Upper lobe of left lung (tissue), 6 donors: ENCODE data around the gene KIF3B. TPM values are rescaled to one million over a fixed set of nuclear protein-coding genes. Genes with fewer than 3 reads are reported as not detected.
"Not testable (repeated sequence)": the region's sequence is repeated elsewhere in the genome, so short reads cannot be mapped to it uniquely, and the experiment has no call there.

Experiments used
- ATAC-seq, 2 donors: fragments of 200-7000 bp; cut with Tn5 transposase; one replicate each; pipeline ENCODE4 v1.9.1; 2022; ENCODE audit warnings: mild to moderate bottlenecking in 2 of 2, moderate library complexity in 2 of 2; ENCODE audit not compliant: low FRiP score in 2 of 2
- DNase-seq, 2 donors: peaks; one replicate each; pipeline ENCODE4 v3.0.0-alpha.2; 2019 to 2020
- H3K27ac ChIP-seq, 4 donors: fragments of 200-600 bp; sonication (generic); one replicate each; pipeline ENCODE4 v1.5.1; 2016 to 2019
- H3K27me3 ChIP-seq, 4 donors: fragments of 200-600 bp; sonication (generic); one replicate each; pipeline ENCODE4 v1.5.1; 2017 to 2019
- H3K36me3 ChIP-seq, 4 donors: fragments of 200-600 bp; sonication (generic); one replicate each; pipeline ENCODE4 v1.5.1; 2016 to 2019
- H3K4me1 ChIP-seq, 4 donors: fragments of 200-600 bp; sonication (generic); one replicate each; pipeline ENCODE4 v1.5.1; 2018 to 2019
- H3K4me3 ChIP-seq, 4 donors: fragments of 200-600 bp; sonication (generic); one replicate each; pipeline ENCODE4 v1.5.1; 2017 to 2019; ENCODE audit warnings: mild to moderate bottlenecking in 2 of 4, moderate library complexity in 1 of 4
- H3K9me3 ChIP-seq, 4 donors: fragments of 200-600 bp; sonication (generic); one replicate each; pipeline ENCODE4 v1.5.1; 2018 to 2019
- CTCF ChIP-seq, 6 experiments: fragments of 450-650 bp in 4 of 6; fragments of 200-600 bp in 2 of 6; sonication (generic) in 2 of 6; IDR thresholded peaks; one replicate each; pipeline ENCODE4 v1.5.1; 2016 to 2019; ENCODE audit warnings: antibody characterized with exemption in 6 of 6
- EP300 ChIP-seq, 4 donors: sonication (generic); formaldehyde crosslinking; IDR thresholded peaks; one replicate each; pipeline ENCODE4 v1.5.1; 2017; ENCODE audit warnings: antibody characterized with exemption in 4 of 4, control low read depth in 2 of 4
- POLR2A ChIP-seq, 4 donors: fragments of 450-650 bp; IDR thresholded peaks; one replicate each; pipeline ENCODE4 v1.5.1; 2016 to 2017; ENCODE audit warnings: antibody characterized with exemption in 4 of 4, mild to moderate bottlenecking in 2 of 4
- POLR2AphosphoS5 ChIP-seq, 2 donors: sonication (generic); formaldehyde crosslinking; IDR thresholded peaks; one replicate each; pipeline ENCODE4 v1.5.1; 2017; ENCODE audit warnings: antibody characterized with exemption in 2 of 2
- WGBS, 2 donors: methylation state at CpG; one replicate each; pipeline ENCODE4 v1.1.5; 2017 to 2018; 5-methylcytosine and 5-hydroxymethylcytosine counted together
- total RNA-seq, 6 donors: library from RNA; depleted of rRNA in 4 of 6; stranded (reverse); fragments of >200 nt in 4 of 6; gene quantifications; one replicate each; pipeline versions ENCODE4 v1.1.0 to v1.2.1, GENCODE V29; 2016 to 2021
- donor health status: DM: no; HTN: no; CAD: no; lungs with moderate emphysema.
- donor health status: DM: no; HTN: yes; CAD: no; lungs with severe emphysema.

The KIF3B gene
- total RNA-seq, 6 donors from 2014 or later, result 14.7 to 37.5 (median 26.7) TPM

- DNase-seq, result no peak
- Histone ChIP-seq H3K36me3 (no peaks in the 10 kb centered on the region), H3K4me1 (no peaks in the 10 kb centered on the region), H3K27me3 (no peaks in the 10 kb centered on the region), H3K4me3 (no peak overlapping the region), H3K9me3 (no peaks in the 10 kb centered on the region), H3K27ac (no peak overlapping the region)
- ATAC-seq, result no peak
- no peak for TF ChIP-seq EP300 (IDR thresholded peaks at IDR 0.05)
- 87% methylated on average over 4 of the region's 4 CpGs for WGBS, 2 donors
These were observed 32.5 kb upstream of the KIF3B start for GRCh38 chr20:32244959-32245358.

GRCh38 chr20:32246208-32246607 is 31.2 kb upstream of the KIF3B start:
- not testable (repeated sequence) for H3K27me3 ChIP-seq, ATAC-seq, H3K4me1 ChIP-seq, H3K27ac ChIP-seq, H3K4me3 ChIP-seq, H3K36me3 ChIP-seq, DNase-seq, H3K9me3 ChIP-seq
- WGBS, 2 donors, result 89 to 92% methylated on average over 5 of the region's 5 CpGs

- TF ChIP-seq POLR2AphosphoS5 (IDR thresholded peaks at IDR 0.05) (no peak), EP300 (IDR thresholded peaks at IDR 0.05) (no peak), CTCF (IDR thresholded peaks at IDR 0.05) (no peak), POLR2A (IDR thresholded peaks at IDR 0.05) (no peak)
- H3K4me3 ChIP-seq, result no peak overlapping the region
- no peaks in the 10 kb centered on the region for H3K27me3 ChIP-seq
- H3K4me1 ChIP-seq, result no peaks in the 10 kb centered on the region
- no peaks in the 10 kb centered on the region for H3K9me3 ChIP-seq
- no peaks in the 10 kb centered on the region for H3K36me3 ChIP-seq
- no peak overlapping the region for H3K27ac ChIP-seq
- DNase-seq (no peak), ATAC-seq (no peak)
- 73 to 96% methylated on average over 5 of the region's 5 CpGs for WGBS, 2 donors
These were observed 29.4 kb upstream of the KIF3B start for GRCh38 chr20:32248043-32248442.

GRCh38 chr20:32249030-32249738 is 28.3 kb upstream of the KIF3B start:
- Histone ChIP-seq H3K27me3 (no peaks in the 10 kb centered on the region), H3K9me3 (no peaks in the 10 kb centered on the region), H3K36me3 (no peaks in the 10 kb centered on the region), H3K4me1 (no peaks in the 10 kb centered on the region), H3K27ac (no peak overlapping the region), H3K4me3 (no peak overlapping the region)
- ATAC-seq, result no peak
- no peak for TF ChIP-seq EP300 (IDR thresholded peaks at IDR 0.05)
- WGBS, 2 donors, result 74 to 75% methylated on average over 9 of the region's 9 CpGs
- no peak for DNase-seq

- WGBS, 2 donors, result 68 to 86% methylated on average over 3 of the region's 3 CpGs
- no peak for ATAC-seq
These were observed 26.0 kb upstream of the KIF3B start for GRCh38 chr20:32251470-32251869.

GRCh38 chr20:32252189-32252588 is 25.3 kb upstream of the KIF3B start:
- ATAC-seq (no peak), DNase-seq (no peak)
- no peaks in the 10 kb centered on the region for H3K4me1 ChIP-seq
- no peaks in the 10 kb centered on the region for H3K27me3 ChIP-seq
- H3K27ac ChIP-seq, result no peak overlapping the region
- no peaks in the 10 kb centered on the region for H3K36me3 ChIP-seq
- TF ChIP-seq EP300 (IDR thresholded peaks at IDR 0.05) (no peak), POLR2AphosphoS5 (IDR thresholded peaks at IDR 0.05) (no peak), POLR2A (IDR thresholded peaks at IDR 0.05) (no peak), CTCF (IDR thresholded peaks at IDR 0.05) (no peak)
- 85 to 86% methylated on average over 6 of the region's 6 CpGs for WGBS, 2 donors
- H3K9me3 ChIP-seq, result no peaks in the 10 kb centered on the region
- H3K4me3 ChIP-seq, result no peak overlapping the region

More at GRCh38 chr20:32251470-32251869, 26.0 kb upstream of the KIF3B start:
- Histone ChIP-seq H3K36me3 (no peaks in the 10 kb centered on the region), H3K27me3 (no peaks in the 10 kb centered on the region), H3K27ac (no peak overlapping the region), H3K4me3 (no peak overlapping the region), H3K4me1 (no peaks in the 10 kb centered on the region), H3K9me3 (no peaks in the 10 kb centered on the region)
- TF ChIP-seq CTCF (IDR thresholded peaks at IDR 0.05) (no peak), POLR2AphosphoS5 (IDR thresholded peaks at IDR 0.05) (no peak), POLR2A (IDR thresholded peaks at IDR 0.05) (no peak), EP300 (IDR thresholded peaks at IDR 0.05) (no peak)
- no peak for DNase-seq

- not testable (repeated sequence) for H3K36me3 ChIP-seq, H3K4me1 ChIP-seq, H3K27ac ChIP-seq, DNase-seq, H3K4me3 ChIP-seq, H3K27me3 ChIP-seq, H3K9me3 ChIP-seq, ATAC-seq
- WGBS, 2 donors, result 93 to 95% methylated on average over 8 to 10 of the region's 10 CpGs
These were observed 16.5 kb upstream of the KIF3B start for GRCh38 chr20:32260973-32261372.
